Right lung (tissue), 5 donors: ENCODE results near the gene ANKRD62. TPM values are rescaled to one million over a fixed set of nuclear protein-coding genes. Genes with fewer than 3 reads are reported as not detected.
"Not testable (repeated sequence)": the region's sequence is repeated elsewhere in the genome, so short reads cannot be mapped to it uniquely, and the experiment has no call there.

Experiments
- DNase-seq, 2 donors: peaks; one replicate each; pipeline ENCODE4 v3.0.0-alpha.2; 2013
- polyA plus RNA-seq, 5 donors: library from polyadenylated mRNA; unstranded; fragments of 120-200 nt; gene quantifications; one replicate each; pipeline versions ENCODE4 v1.2.1 to v1.2.3, GENCODE V29; 2013; ENCODE audit warnings: inconsistent platforms in 1 of 5, low replicate concordance in 1 of 5; ENCODE audit not compliant: insufficient read length in 5 of 5, insufficient read depth in 1 of 5

ANKRD62 gene
- polyA plus RNA-seq, 5 donors = 0.05 to 0.09 (median 0.07) TPM; not detected in 2

GRCh38 chr18:12065397-12065796 is 28.2 kb upstream of the ANKRD62 start:
- no peak for DNase-seq

- DNase-seq = no peak
These were observed 26.6 kb upstream of the ANKRD62 start for GRCh38 chr18:12066910-12067511.

- DNase-seq = no peak
These were observed 26.0 kb upstream of the ANKRD62 start for GRCh38 chr18:12067671-12068070.

GRCh38 chr18:12068316-12068949 is 25.2 kb upstream of the ANKRD62 start:
- DNase-seq = peak in 1 of 2 donors; percentile 15

DNA sequence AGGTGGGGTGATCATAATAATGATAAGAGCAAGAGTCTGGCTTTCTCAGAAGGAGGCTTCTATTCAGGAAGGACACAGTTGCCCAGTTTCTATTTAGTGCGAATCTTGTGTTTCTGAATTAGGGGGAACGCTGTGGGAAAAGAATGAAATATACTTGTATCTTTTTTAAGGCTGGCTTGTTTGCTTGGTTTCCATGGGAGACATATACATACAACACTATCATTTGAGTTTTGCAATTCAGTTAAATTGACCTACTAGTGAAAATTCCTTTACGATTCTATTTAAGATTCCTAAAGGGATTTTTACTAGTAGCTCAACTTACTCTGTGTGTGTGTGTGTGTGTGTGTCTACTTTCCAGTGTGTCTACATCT is 24.7 kb upstream of the ANKRD62 start:
- DNase-seq = peak; percentile 36 to 60

DNA sequence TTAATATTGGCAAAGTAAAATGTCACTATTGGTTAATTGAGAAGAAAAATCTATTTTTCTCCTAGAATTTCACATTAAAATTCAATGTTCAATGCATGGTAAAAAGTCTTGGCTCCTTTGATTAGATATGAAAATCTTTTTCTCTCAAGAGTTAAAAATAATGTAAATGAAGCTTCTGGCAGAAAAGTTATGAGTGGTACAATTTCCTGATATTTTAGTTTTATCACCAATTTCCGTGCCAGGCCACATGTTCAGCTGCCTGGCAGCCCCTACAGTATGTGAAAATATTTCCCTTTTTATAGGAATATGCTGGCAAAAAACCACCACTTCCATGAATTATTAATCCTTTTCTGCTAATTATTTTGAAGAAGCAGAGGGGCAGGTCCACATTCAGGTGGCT is 22.6 kb upstream of the ANKRD62 start:
- DNase-seq = not testable (repeated sequence)

- no peak for DNase-seq
These were observed 20.6 kb upstream of the ANKRD62 start for GRCh38 chr18:12072996-12073395.

GRCh38 chr18:12074736-12075135 is 18.9 kb upstream of the ANKRD62 start:
- DNase-seq = no peak

DNA sequence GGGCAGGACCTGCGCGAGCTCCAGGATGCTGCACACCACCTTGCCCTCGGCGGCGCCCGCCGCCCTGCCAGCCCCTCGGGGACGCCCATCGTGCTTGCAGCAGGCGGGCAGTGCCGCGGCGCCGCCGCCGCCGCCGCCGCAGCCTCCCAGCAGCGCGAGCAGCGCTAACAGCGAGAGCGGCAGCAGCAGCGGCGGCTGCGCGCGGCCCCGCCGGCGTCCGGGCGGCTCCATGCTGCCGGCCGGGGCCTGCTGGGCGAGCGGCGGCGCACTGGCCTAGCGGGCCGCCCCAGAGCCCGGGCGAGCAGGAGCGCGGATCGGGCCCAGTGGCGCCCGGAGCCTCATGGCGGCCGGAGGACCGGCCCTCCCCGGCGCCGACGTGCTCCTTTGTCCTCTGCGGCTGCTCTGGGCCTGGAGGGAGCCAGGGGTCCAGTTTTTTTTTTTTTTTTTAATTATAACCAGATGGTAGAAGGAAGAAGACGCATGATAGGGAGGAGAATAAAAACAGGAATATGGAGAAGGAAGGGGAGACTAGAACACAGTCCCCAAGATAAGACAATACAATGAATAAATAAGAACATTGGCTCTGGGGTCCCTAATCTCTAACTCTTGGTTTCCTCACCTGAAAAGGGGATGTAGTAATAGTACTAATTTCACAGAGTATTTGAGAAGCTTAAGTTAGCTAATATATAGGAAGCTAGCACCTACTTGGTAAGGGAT is 17.1 kb upstream of the ANKRD62 start:
- DNase-seq = peak in 1 of 2 donors; percentile 12

- not testable (repeated sequence) for DNase-seq
These were observed 15.6 kb upstream of the ANKRD62 start for GRCh38 chr18:12077994-12078393.

DNA sequence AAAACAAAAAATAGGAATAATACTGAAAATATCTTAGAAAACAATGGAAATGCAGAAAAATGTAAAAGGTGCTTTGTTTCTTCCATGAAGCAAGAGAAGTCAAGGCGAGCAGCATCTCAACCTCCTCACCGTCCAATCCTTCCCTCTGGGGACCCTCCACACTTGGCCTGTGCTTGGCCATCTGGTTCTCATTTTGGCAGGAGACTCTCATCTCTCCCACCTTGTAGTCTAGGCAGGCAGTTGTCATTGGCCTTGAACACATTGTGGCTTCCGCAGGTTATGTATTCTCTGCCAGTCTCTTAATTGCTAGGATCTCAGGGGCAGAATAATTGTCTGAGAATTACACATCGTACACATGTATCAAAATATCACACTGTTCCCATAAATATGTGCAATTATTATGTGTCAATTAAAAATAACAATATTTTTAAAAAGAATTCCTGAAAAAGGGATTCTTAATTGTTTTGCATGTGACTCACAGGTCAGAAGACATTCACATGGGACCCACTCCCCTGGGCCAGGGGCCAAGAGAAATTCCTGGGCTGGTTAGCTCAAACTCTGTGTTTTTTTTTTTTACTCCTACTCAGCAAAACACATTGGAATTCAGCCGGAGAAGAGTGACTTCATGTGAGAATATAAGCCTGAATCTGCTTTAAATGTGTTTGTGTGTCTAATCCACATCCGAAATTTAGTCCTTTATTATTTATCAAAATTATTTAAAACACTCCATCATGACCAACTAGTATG is 14.0 kb upstream of the ANKRD62 start:
- no peak for DNase-seq

DNA sequence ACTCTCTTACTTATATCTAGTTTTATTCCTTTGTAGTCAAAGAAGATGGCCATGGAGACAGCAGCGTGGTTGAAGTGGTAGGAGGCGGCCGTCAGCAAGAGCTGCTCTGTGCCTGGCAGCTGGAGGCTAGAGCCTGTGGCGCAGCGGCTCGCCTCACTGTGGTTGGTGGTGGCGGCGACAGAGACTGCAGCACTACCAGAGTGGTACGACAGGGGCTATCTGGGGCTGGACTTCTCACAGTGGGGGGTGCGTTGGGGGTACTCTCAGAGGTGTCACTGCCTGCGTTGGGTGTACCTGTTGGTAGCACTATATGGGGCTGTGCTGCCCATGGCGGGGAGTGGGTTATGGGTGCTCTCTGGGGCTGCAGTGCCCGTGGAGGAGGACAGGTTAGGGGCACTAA is 8.5 kb upstream of the ANKRD62 start:
- no peak for DNase-seq

DNA sequence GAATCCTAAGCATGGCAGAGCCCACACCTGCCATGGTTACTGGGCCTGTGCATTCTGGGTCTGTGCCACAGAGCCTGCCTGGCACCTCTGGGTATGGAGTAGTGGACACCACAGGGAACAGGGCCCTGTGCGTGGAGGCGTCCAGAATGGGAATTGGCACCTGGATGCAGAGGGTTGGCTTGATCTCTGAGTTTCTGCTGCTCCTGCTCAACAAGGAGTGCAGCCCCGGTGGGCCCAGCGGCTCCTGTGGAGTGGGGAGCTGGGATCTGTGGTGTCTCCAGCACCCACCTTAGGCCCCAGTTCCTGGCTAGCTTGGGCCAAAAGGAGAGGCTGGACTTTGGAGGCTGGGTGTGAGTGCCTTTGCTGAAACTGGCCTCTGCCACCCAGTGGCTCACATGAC is 7.9 kb upstream of the ANKRD62 start:
- DNase-seq = no peak

GRCh38 chr18:12086249-12086648 is 7.4 kb upstream of the ANKRD62 start:
- DNase-seq = no peak

DNA sequence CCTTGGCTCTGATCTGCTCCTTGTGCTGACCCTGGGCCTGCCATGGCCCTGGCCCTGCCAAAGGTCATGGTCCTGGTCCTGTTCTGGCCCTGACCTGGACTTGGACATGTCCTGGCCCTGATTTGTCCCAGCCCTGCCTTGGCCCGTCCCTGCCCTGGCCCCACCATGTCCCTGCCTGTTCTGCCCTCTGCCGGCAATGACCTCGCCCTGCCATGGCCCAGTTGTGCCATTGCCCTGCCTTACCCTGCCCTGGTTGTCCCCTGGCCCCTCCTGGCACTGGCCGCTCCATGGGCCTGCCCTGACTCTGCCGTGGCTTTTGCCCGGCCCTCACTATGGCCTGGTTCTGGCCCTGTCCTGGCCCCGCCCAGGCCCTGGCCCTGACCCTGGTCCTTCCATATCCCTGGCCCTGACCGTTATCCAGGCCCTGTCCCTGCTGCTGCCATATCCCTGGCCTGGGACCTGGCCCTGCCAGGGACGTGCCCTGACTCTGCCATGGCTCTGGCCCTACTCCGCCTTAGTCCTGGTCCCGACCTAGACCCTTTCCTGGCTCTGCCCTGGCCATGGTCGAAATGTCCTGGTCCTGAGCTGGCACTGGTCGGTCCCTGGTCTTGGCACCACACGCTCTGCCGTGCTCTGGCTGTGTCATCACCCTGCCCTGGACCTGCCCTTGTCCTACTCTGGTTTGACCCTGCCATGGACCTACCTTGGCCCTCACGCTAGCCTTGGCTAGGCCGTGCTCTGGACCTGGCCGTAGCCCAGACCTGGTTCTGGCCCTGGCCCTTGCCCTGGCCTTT is 6.8 kb upstream of the ANKRD62 start:
- no peak for DNase-seq

DNA sequence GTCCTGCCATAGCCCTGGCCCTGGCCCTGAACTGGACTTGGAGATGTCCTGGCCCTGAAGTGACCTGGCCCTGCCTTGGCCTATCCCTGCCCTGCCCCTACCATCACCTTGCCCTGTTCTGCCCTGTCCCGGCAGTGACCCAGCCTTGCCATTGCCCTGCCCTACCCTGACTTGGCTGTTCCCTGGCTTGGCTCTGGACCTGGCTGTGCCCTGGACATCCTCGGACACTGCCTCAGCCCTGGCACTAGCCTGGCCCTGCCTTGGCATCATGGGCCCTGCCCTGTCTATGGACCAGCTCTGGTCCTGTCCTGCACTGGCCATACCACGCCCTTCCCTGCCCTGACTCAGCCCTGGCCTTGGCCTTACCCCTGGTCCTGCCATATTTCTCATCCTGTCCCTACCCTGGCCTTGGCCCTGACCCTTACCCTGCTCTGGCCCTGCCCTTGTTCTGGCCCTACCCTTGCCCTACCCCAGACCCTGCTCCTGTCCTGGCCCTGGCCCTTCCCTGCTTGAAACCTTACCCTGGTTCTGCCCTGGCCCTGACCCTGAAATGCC is 6.1 kb upstream of the ANKRD62 start:
- DNase-seq = no peak

- DNase-seq = no peak
These were observed 5.5 kb upstream of the ANKRD62 start for GRCh38 chr18:12088096-12088495.

DNA sequence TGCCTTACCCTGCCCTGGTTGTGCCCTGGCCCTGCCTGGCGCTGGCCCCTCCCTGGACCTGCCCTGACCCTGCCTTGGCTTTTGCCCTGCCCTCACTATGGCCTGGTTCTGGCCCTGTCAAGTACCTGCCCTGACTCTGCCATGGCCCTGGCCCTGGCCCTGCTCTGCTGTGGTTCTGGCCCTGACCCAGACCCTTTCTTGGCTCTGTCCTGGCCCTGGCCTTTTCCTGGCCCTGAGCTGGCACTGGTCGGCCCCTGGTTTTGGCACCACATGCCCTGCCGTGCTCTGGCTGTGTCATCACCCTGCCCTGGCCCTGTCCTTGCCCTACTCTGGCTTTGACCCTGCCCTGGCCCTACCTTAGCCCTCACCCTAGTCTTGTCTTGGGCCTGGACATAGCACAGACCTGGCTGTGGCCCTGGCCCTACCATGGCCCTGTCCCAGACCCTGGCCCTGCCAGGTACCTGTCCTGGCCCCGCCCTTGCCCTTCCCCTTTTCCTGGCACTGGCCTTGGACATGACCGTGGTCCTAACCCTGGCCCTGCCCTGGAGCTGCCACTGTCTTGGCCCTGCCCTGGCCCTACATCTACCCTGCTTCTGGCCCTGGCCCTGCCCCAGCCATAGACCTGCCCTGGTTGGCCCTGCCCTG is 4.8 kb upstream of the ANKRD62 start:
- no peak for DNase-seq

DNA sequence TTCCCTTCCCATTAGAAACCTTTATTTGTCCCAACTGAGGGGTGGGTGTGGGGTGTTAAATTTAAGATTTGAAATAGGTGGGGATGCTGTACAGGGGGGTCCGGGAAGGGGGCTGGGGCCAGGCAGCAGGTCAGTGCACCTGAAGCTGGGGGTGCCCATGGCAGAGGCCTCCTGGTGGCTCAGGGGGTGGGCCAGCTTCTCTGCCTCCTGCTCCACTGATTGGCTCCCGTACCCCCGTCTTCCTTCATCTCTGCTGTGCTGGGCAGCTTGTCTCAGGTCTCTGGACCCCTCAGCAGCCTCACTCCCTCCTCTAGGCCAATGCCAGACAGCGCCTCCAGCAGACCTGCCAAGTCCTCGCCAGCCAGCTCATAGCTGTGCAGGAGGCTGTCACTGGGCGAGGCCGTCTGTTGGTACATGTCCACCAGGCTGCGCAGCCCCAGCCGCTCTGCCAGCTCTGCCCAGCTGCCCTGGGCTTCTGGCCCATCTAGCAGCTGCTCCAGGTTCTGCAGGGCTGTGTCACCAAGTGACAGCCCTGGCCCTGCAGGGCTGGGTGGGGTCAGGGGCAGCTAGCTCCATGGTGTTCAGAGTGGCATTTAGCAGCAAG is 2.0 kb upstream of the ANKRD62 start:
- DNase-seq = no peak
